ENCODE measurements around the gene CDPF1. TPM values are rescaled to one million over a fixed set of nuclear protein-coding genes. Genes with fewer than 3 reads are reported as not detected.

Gene CDPF1
- total and polyA plus RNA-seq, 2 experiments from 2014 or later: 10.1 to 14.5 TPM

DNA sequence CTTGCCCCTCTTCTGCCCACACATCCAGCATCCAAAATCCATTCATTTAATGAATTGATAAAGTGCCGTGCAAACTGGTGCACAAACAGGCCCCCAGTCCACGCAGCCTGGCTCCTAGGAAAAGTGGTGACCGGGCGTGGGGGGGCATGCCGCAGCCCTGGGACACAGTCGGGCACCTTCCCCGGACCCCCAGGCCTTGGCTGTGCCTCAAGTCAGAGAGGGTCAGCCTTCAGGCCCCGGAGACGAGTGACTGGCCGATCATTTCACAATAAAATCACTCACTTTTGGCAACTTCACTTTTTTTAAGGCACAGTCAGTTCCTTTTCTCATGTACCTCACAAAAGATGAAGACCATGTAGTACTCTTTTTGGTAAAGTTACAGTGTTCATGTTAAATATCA lies 8.0 kb downstream of the CDPF1 start:
- Mint-ChIP-seq H3K4me1 (no peaks in the 10 kb centered on the region; the same call in 2 of the 3 replicates), H3K27ac (no peak overlapping the region), H3K36me3 (ENCODE audit: low read depth) (peaks cover 2% of the 10 kb centered on the region; the same call in 2 of the 3 replicates), H3K9me3 (no peaks in the 10 kb centered on the region; the same call in 2 of the 3 replicates), H3K27me3 (ENCODE audit: insufficient read depth, low read depth, poor library complexity) (peaks cover 9% of the 10 kb centered on the region), H3K4me3 (no peak overlapping the region)
- Histone ChIP-seq H3K79me2 (replicated peaks; ENCODE audit: insufficient read depth) (no peaks in the 10 kb centered on the region), H3K9me2 (ENCODE audit: insufficient read depth) (no peaks in the 10 kb centered on the region), H3K27ac (ENCODE audit: low read depth) (no peak overlapping the region), H3F3A (replicated peaks; ENCODE audit: low read depth) (no peaks in the 10 kb centered on the region), H3K4me3 (no peak overlapping the region), H2AFZ (no peak overlapping the region), H3K4me1 (ENCODE audit: insufficient read depth) (no peaks in the 10 kb centered on the region), H3K36me3 (ENCODE audit: insufficient read depth) (no peaks in the 10 kb centered on the region), H4K20me1 (replicated peaks; ENCODE audit: insufficient read depth) (no peaks in the 10 kb centered on the region), H3K27me3 (ENCODE audit: insufficient read depth) (no peaks in the 10 kb centered on the region), H3K4me2 (no peak overlapping the region)
- TF ChIP-seq STAT1 (IDR thresholded peaks at IDR 0.05; ENCODE audit: unreplicated experiment) (no peak), EZH2 (IDR thresholded peaks at IDR 0.05; ENCODE audit: low read depth, unreplicated experiment) (no peak), EZH2phosphoT487 (IDR thresholded peaks at IDR 0.05; ENCODE audit: unreplicated experiment) (no peak), ZNF331 (CRISPR knock-in tag; IDR thresholded peaks at IDR 0.05; ENCODE audit: low read depth) (no peak), ZNF114 (CRISPR knock-in tag; IDR thresholded peaks at IDR 0.05) (no peak)
- TF ChIP-seq, protein P1, sequence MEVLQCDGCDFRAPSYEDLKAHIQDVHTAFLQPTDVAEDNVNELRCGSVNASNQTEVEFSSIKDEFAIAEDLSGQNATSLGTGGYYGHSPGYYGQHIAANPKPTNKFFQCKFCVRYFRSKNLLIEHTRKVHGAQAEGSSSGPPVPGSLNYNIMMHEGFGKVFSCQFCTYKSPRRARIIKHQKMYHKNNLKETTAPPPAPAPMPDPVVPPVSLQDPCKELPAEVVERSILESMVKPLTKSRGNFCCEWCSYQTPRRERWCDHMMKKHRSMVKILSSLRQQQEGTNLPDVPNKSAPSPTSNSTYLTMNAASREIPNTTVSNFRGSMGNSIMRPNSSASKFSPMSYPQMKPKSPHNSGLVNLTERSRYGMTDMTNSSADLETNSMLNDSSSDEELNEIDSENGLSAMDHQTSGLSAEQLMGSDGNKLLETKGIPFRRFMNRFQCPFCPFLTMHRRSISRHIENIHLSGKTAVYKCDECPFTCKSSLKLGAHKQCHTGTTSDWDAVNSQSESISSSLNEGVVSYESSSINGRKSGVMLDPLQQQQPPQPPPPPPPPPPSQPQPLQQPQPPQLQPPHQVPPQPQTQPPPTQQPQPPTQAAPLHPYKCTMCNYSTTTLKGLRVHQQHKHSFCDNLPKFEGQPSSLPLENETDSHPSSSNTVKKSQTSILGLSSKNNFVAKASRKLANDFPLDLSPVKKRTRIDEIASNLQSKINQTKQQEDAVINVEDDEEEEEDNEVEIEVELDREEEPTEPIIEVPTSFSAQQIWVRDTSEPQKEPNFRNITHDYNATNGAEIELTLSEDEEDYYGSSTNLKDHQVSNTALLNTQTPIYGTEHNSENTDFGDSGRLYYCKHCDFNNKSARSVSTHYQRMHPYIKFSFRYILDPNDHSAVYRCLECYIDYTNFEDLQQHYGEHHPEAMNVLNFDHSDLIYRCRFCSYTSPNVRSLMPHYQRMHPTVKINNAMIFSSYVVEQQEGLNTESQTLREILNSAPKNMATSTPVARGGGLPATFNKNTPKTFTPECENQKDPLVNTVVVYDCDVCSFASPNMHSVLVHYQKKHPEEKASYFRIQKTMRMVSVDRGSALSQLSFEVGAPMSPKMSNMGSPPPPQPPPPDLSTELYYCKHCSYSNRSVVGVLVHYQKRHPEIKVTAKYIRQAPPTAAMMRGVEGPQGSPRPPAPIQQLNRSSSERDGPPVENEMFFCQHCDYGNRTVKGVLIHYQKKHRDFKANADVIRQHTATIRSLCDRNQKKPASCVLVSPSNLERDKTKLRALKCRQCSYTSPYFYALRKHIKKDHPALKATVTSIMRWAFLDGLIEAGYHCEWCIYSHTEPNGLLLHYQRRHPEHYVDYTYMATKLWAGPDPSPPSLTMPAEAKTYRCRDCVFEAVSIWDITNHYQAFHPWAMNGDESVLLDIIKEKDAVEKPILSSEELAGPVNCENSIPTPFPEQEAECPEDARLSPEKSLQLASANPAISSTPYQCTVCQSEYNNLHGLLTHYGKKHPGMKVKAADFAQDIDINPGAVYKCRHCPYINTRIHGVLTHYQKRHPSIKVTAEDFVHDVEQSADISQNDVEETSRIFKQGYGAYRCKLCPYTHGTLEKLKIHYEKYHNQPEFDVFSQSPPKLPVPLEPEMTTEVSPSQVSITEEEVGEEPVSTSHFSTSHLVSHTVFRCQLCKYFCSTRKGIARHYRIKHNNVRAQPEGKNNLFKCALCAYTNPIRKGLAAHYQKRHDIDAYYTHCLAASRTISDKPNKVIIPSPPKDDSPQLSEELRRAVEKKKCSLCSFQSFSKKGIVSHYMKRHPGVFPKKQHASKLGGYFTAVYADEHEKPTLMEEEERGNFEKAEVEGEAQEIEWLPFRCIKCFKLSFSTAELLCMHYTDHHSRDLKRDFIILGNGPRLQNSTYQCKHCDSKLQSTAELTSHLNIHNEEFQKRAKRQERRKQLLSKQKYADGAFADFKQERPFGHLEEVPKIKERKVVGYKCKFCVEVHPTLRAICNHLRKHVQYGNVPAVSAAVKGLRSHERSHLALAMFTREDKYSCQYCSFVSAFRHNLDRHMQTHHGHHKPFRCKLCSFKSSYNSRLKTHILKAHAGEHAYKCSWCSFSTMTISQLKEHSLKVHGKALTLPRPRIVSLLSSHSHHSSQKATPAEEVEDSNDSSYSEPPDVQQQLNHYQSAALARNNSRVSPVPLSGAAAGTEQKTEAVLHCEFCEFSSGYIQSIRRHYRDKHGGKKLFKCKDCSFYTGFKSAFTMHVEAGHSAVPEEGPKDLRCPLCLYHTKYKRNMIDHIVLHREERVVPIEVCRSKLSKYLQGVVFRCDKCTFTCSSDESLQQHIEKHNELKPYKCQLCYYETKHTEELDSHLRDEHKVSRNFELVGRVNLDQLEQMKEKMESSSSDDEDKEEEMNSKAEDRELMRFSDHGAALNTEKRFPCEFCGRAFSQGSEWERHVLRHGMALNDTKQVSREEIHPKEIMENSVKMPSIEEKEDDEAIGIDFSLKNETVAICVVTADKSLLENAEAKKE (CRISPR knock-in tag; IDR thresholded peaks at IDR 0.05): no peak
- TF ChIP-seq, protein P2, sequence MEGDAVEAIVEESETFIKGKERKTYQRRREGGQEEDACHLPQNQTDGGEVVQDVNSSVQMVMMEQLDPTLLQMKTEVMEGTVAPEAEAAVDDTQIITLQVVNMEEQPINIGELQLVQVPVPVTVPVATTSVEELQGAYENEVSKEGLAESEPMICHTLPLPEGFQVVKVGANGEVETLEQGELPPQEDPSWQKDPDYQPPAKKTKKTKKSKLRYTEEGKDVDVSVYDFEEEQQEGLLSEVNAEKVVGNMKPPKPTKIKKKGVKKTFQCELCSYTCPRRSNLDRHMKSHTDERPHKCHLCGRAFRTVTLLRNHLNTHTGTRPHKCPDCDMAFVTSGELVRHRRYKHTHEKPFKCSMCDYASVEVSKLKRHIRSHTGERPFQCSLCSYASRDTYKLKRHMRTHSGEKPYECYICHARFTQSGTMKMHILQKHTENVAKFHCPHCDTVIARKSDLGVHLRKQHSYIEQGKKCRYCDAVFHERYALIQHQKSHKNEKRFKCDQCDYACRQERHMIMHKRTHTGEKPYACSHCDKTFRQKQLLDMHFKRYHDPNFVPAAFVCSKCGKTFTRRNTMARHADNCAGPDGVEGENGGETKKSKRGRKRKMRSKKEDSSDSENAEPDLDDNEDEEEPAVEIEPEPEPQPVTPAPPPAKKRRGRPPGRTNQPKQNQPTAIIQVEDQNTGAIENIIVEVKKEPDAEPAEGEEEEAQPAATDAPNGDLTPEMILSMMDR (conservative IDR thresholded peaks at IDR 0.05; ENCODE audit: low read depth in 2 of 2): no peak
- TF ChIP-seq, protein P3, sequence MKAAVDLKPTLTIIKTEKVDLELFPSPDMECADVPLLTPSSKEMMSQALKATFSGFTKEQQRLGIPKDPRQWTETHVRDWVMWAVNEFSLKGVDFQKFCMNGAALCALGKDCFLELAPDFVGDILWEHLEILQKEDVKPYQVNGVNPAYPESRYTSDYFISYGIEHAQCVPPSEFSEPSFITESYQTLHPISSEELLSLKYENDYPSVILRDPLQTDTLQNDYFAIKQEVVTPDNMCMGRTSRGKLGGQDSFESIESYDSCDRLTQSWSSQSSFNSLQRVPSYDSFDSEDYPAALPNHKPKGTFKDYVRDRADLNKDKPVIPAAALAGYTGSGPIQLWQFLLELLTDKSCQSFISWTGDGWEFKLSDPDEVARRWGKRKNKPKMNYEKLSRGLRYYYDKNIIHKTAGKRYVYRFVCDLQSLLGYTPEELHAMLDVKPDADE (IDR thresholded peaks at IDR 0.05): no peak
- ATAC-seq (no peak), DNase-seq (ENCODE audit: low spot score) (no peak)

All from GM23338 (cell line).